GM12801 (cell line): ENCODE results near the gene STPG1.

Source experiments
- TF ChIP-seq, protein P1 (sequence below): IDR thresholded peaks from one replicate; pipeline ENCODE4 v1.5.1; 2011; ENCODE audit warnings: control low read depth; ENCODE audit not compliant: insufficient read length; ENCODE audit errors: extremely low read depth

The STPG1 gene

DNA sequence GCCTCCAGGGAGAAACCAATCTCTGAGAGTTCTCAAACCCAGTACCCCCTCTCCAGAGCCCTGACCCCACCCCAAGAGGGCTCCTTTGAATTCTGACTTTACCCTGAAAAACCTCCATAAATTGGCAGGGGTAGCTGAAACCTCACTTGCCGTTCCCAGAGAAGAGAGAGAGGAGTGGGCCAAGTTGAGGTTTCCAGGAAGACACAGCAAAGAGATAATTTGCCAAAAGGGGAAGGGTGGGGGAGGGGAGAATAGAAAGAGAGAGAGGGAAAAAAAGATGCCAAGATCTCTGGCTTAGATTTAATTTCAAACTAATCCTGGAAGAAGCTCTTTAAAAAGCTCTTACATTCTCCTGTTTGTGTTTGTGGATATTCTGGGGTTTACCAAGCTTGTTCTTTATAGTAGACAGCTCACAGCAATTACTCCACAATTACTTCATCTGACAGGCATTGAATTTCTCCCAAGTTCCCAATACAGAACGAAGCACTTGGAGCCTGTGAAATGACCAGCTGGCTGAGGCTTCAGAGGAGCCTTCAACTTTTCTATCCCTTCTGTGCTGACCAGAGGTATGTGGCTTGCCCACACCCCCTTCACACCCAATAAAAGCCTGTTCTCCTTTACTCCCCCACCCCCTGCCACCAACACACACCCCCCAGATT lies 95.5 kb downstream of the STPG1 start:
- TF ChIP-seq, protein P1, sequence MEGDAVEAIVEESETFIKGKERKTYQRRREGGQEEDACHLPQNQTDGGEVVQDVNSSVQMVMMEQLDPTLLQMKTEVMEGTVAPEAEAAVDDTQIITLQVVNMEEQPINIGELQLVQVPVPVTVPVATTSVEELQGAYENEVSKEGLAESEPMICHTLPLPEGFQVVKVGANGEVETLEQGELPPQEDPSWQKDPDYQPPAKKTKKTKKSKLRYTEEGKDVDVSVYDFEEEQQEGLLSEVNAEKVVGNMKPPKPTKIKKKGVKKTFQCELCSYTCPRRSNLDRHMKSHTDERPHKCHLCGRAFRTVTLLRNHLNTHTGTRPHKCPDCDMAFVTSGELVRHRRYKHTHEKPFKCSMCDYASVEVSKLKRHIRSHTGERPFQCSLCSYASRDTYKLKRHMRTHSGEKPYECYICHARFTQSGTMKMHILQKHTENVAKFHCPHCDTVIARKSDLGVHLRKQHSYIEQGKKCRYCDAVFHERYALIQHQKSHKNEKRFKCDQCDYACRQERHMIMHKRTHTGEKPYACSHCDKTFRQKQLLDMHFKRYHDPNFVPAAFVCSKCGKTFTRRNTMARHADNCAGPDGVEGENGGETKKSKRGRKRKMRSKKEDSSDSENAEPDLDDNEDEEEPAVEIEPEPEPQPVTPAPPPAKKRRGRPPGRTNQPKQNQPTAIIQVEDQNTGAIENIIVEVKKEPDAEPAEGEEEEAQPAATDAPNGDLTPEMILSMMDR = no peak

DNA sequence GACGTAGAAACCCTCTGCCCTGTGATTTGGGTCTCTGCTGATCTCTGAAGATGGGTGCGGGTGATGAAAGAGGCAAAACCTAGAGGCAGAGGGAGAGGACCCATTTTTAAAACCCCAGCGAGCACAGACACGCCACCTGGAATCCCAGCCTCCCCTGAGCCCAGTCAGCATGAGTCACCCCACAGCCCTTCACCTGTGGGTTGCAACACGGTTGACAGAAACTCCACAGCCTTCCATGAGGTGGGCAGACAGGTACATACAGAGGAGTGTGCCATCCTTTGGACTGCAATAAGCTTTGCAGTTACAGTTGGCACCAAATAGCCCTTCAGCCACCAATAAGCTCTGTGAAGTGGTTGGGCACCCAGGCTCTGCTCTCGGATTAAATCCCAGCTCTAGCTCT lies 96.5 kb downstream of the STPG1 start:
- TF ChIP-seq, protein P1 = no peak

DNA sequence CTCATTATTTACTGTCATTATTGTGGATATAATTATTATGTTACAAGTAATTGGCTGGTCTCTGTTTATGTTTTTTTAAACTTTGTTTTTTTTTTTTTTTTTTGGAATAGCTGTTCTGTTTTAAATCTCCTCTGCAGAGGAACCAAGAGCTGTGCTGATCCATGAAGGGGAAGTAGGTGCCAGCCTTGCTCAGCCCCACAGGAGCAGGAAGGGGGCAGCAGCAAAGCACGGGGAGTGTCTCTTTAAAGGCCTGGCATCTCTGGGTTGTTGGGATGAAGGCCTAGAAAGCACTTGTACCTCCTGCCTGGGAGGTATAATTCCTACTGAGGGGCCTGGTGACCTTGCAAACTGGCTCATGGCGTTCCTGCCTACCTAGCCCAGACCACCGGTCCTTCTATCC lies 96.9 kb downstream of the STPG1 start:
- TF ChIP-seq, protein P1 = no peak

DNA sequence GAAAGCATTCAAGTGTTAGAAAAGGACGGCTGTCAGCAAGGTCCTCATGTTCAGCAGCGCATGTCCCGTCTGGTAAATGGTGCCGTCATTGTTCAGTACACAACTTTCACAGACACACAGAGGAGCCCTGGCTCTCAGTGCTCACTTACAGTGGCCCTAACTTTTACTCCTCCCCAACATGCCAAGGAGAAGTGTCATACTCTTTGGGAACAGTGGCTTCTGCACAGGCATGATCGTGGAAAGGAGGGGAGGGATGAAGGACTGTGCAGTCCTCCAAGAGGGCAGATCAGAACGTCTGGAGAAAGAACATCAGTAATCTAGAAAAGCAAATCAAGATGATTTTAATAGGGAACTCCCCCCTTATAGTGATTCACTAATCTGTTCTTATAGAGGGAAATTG lies 98.2 kb downstream of the STPG1 start:
- TF ChIP-seq, protein P1 = no peak

DNA sequence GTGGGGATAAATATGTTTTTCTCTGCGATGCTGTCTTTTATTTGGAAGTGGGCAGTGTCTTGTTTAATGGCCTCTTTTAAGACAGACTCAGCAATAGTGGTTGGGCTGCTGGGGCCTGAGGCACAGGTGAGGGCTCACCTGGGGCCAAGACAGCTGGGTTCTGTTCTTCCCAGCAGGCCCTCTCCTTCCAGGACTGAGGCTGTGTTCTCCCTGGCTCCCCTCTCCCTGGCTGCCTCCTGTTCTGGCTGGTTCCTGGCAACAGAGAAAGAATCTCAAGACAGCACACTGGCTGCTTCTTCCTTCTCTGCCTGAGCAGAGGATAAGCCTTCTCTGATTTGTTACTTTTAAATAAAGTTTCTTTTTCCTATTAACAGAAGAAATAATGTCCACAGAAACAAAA lies 101.8 kb downstream of the STPG1 start:
- TF ChIP-seq, protein P1 = no peak

DNA sequence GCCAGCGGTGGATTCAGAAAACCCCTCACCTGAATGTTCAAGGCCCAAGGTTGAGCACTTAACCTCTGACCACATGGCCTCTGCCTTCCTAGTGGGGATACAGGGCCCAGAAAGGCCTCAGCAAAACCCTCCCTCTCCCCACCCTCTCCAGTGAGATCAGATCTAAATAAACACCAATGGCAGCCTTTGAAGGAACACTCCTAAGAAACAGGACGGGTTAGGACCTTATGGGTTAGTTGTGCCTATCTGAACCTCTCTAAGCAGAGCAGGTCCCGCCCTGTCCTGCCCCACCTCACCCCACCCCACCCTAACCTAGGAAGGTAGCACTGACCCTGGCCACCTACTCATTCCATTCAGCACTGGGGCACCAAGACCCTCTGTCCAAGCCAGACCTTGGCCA lies 102.3 kb downstream of the STPG1 start:
- TF ChIP-seq, protein P1 = no peak

DNA sequence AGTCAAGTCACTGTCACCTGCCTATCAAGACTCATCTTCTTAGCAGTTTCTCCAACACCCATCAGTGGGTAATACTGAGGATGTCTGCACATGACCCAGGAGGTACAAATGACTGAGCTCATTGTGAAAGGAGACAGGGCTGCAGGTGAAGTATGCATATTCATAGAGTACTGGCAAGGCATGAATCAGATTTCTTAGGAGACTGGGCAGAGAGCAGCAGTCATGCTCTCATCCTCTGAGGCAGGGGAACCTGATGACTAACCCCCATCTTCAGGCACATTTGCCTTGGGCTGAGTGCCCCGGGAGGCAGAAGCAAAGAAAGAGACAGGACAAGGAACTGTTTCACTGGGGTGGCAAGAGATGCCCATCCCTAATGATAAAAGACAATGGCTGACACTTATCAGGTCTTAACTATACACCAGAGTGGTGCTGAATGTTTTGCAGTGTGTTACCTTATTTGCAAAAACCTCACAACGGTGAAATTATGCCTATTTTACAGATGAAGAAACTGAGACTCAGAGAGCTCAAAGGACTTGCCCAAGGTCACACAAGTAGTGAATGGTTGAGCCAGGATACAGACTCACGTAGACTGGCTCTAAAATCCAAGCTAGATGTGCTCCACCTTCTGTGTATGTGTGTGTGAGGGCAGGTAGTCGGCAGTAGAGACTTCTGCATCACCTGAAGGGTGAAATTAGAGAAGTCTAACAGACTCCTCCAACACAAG lies 103.7 kb downstream of the STPG1 start:
- TF ChIP-seq, protein P1 = no peak
